ENCODE measurements around the gene NCKAP5. TPM values are rescaled to one million over a fixed set of nuclear protein-coding genes. Genes with fewer than 3 reads are reported as not detected.
A peak's percentile ranks its signal among the peaks of the same experiment; 100 is the strongest.

Gene NCKAP5
- total and polyA plus RNA-seq, 2 experiments from 2014 or later: 0.65 to 0.86 TPM

- H2AFZ ChIP-seq: no peak overlapping the region
- no peak overlapping the region for H3K4me2 ChIP-seq (ENCODE audit: unreplicated experiment)
- H4K20me1 ChIP-seq (ENCODE audit: insufficient read depth): no peaks in the 10 kb centered on the region
- no peak for DNase-seq
- H3K9ac ChIP-seq: no peak overlapping the region
- H3F3A ChIP-seq (ENCODE audit: insufficient read depth): no peaks in the 10 kb centered on the region
- H3K4me1 ChIP-seq (ENCODE audit: insufficient read depth): peaks cover 6% of the 10 kb centered on the region; the same call in 1 of the 2 replicates
- no peak overlapping the region for H3K4me3 ChIP-seq
- no peaks in the 10 kb centered on the region for H3K9me2 ChIP-seq (ENCODE audit: insufficient read depth)
- WGBS, 2 experiments (ENCODE audit: low coverage in 1 of 2, low lambda C conversion rate in 2 of 2, missing lambda C conversion rate in 2 of 2): 50 to 59% methylated on average over 4 of the region's 4 CpGs
- in situ Hi-C loops (cut with MboI): no loop called here
- TF ChIP-seq EZH2 (IDR thresholded peaks at IDR 0.05; ENCODE audit: insufficient read depth, poor library complexity, severe bottlenecking): no peak
- no peak for TF ChIP-seq EZH2phosphoT487 (IDR thresholded peaks at IDR 0.05; ENCODE audit: insufficient read depth, low read depth)
- no peaks in the 10 kb centered on the region for H3K79me2 ChIP-seq (ENCODE audit: insufficient read depth)
- no peaks in the 10 kb centered on the region for H3K36me3 ChIP-seq (ENCODE audit: low read depth)
- H3K27me3 ChIP-seq (replicated peaks; ENCODE audit: insufficient read depth): no peaks in the 10 kb centered on the region
- no peak overlapping the region for H3K27ac ChIP-seq
- no peaks in the 10 kb centered on the region for H3K9me3 ChIP-seq (ENCODE audit: low read depth)
These were observed 870.6 kb downstream of the NCKAP5 start for GRCh38 chr2:132697556-132698205.

GRCh38 chr2:132692816-132693215, 875.4 kb downstream of the NCKAP5 start:
- H3K27ac ChIP-seq: no peak overlapping the region
- no peaks in the 10 kb centered on the region for H3K27me3 ChIP-seq (replicated peaks; ENCODE audit: insufficient read depth)
- no peaks in the 10 kb centered on the region for H3K79me2 ChIP-seq (ENCODE audit: insufficient read depth)
- in situ Hi-C loops (cut with MboI): no loop called here
- H3K4me3 ChIP-seq: no peak overlapping the region
- H4K20me1 ChIP-seq (ENCODE audit: insufficient read depth): no peaks in the 10 kb centered on the region
- H2AFZ ChIP-seq: no peak overlapping the region
- H3K4me1 ChIP-seq (ENCODE audit: insufficient read depth): no peaks in the 10 kb centered on the region
- WGBS, 2 experiments (ENCODE audit: low coverage in 1 of 2, low lambda C conversion rate in 2 of 2, missing lambda C conversion rate in 2 of 2): 62 to 65% methylated on average over 1 of the region's 1 CpG
- no peak overlapping the region for H3K4me2 ChIP-seq (ENCODE audit: unreplicated experiment)
- no peak overlapping the region for H3K9ac ChIP-seq
- H3F3A ChIP-seq (ENCODE audit: insufficient read depth): no peaks in the 10 kb centered on the region
- H3K9me2 ChIP-seq (ENCODE audit: insufficient read depth): no peaks in the 10 kb centered on the region
- no peaks in the 10 kb centered on the region for H3K9me3 ChIP-seq (ENCODE audit: low read depth)
- TF ChIP-seq EZH2phosphoT487 (IDR thresholded peaks at IDR 0.05; ENCODE audit: insufficient read depth, low read depth): no peak
- no peak for TF ChIP-seq EZH2 (IDR thresholded peaks at IDR 0.05; ENCODE audit: insufficient read depth, poor library complexity, severe bottlenecking)
- no peaks in the 10 kb centered on the region for H3K36me3 ChIP-seq (ENCODE audit: low read depth)
- peak; percentile 25 for DNase-seq

GRCh38 chr2:132691556-132691955, 876.7 kb downstream of the NCKAP5 start:
- Histone ChIP-seq H3K36me3 (ENCODE audit: low read depth) (no peaks in the 10 kb centered on the region), H3K27ac (no peak overlapping the region), H3K79me2 (ENCODE audit: insufficient read depth) (no peaks in the 10 kb centered on the region), H3K27me3 (replicated peaks; ENCODE audit: insufficient read depth) (no peaks in the 10 kb centered on the region), H3F3A (ENCODE audit: insufficient read depth) (no peaks in the 10 kb centered on the region), H2AFZ (no peak overlapping the region), H3K9me2 (ENCODE audit: insufficient read depth) (no peaks in the 10 kb centered on the region), H3K4me3 (no peak overlapping the region), H3K4me2 (ENCODE audit: unreplicated experiment) (no peak overlapping the region), H3K9me3 (ENCODE audit: low read depth) (no peaks in the 10 kb centered on the region), H3K9ac (no peak overlapping the region), H3K4me1 (ENCODE audit: insufficient read depth) (no peaks in the 10 kb centered on the region), H4K20me1 (ENCODE audit: insufficient read depth) (no peaks in the 10 kb centered on the region)
- WGBS, 2 experiments (ENCODE audit: low coverage in 1 of 2, low lambda C conversion rate in 2 of 2, missing lambda C conversion rate in 2 of 2): 75 to 78% methylated on average over 4 of the region's 4 CpGs
- in situ Hi-C loops (cut with MboI): no loop called here
- DNase-seq: no peak
- TF ChIP-seq EZH2 (IDR thresholded peaks at IDR 0.05; ENCODE audit: insufficient read depth, poor library complexity, severe bottlenecking): no peak
- no peak for TF ChIP-seq EZH2phosphoT487 (IDR thresholded peaks at IDR 0.05; ENCODE audit: insufficient read depth, low read depth)

- Histone ChIP-seq H3K4me1 (ENCODE audit: insufficient read depth) (no peaks in the 10 kb centered on the region), H3K9me2 (ENCODE audit: insufficient read depth) (no peaks in the 10 kb centered on the region), H3F3A (ENCODE audit: insufficient read depth) (no peaks in the 10 kb centered on the region), H3K4me3 (no peak overlapping the region), H3K27me3 (replicated peaks; ENCODE audit: insufficient read depth) (no peaks in the 10 kb centered on the region), H3K36me3 (ENCODE audit: low read depth) (no peaks in the 10 kb centered on the region), H3K9ac (no peak overlapping the region), H3K27ac (no peak overlapping the region), H2AFZ (no peak overlapping the region), H3K4me2 (ENCODE audit: unreplicated experiment) (no peak overlapping the region), H3K9me3 (ENCODE audit: low read depth) (no peaks in the 10 kb centered on the region), H4K20me1 (ENCODE audit: insufficient read depth) (no peaks in the 10 kb centered on the region), H3K79me2 (ENCODE audit: insufficient read depth) (no peaks in the 10 kb centered on the region)
- DNase-seq: no peak
- in situ Hi-C loops (cut with MboI): no loop called here
- no peak for TF ChIP-seq EZH2 (IDR thresholded peaks at IDR 0.05; ENCODE audit: insufficient read depth, poor library complexity, severe bottlenecking)
- no peak for TF ChIP-seq EZH2phosphoT487 (IDR thresholded peaks at IDR 0.05; ENCODE audit: insufficient read depth, low read depth)
- WGBS, 2 experiments (ENCODE audit: low coverage in 1 of 2, low lambda C conversion rate in 2 of 2, missing lambda C conversion rate in 2 of 2): 13 to 24% methylated on average over 1 of the region's 1 CpG
These were observed 877.5 kb downstream of the NCKAP5 start for GRCh38 chr2:132690664-132691303.

Measured in GM23248 (cell line).